Measurements from ENCODE around the gene ADSS1. TPM values are rescaled to one million over a fixed set of nuclear protein-coding genes. Genes with fewer than 3 reads are reported as not detected.

Gene ADSS1
- polyA plus RNA-seq, 1 of the 3 experiments (the other 2 are of a cell fraction) = 14.3 TPM

GRCh38 chr14:104680056-104680805, 43.8 kb upstream of the ADSS1 start:
- DNase-seq = no peak
- no peaks in the 10 kb centered on the region for H3K9me2 ChIP-seq
- ChIA-PET CTCF (interaction anchor here (1.1 to 2.4 kb wide), 7 partner anchors 11 to 88 kb away, joined by 3 to 7 read pairs (median 3); partner anchors contain the start of gene SIVA1), POLR2A (no interaction called here)
- no peak overlapping the region for H2AFZ ChIP-seq (ENCODE audit: low read depth)
- no peaks in the 10 kb centered on the region for H4K20me1 ChIP-seq (ENCODE audit: insufficient read depth)
- no peaks in the 10 kb centered on the region for H3K27me3 ChIP-seq (ENCODE audit: insufficient read depth)
- peaks cover 3% of the 10 kb centered on the region; the same call in 1 of the 2 replicates for H3K79me2 ChIP-seq (ENCODE audit: insufficient read depth)
- 26% methylated on average over 14 of the region's 21 CpGs for WGBS (ENCODE audit: low lambda C conversion rate)
- peak overlapping the region; percentile 73 to 97 for H3K27ac ChIP-seq (ENCODE audit: low read depth in 2 of 2, low read length in 1 of 2)
- H3K4me2 ChIP-seq = peak overlapping the region; percentile 84
- peak overlapping the region in 1 of 2 experiments; percentile 36; a peak in 2 of 4 replicates for H3K4me3 ChIP-seq (ENCODE audit: low read depth in 2 of 2, low read length in 1 of 2)
- H3K9me3 ChIP-seq = no peaks in the 10 kb centered on the region
- peaks cover 26 to 31% of the 10 kb centered on the region in 2 experiments; a peak in 3 of 4 replicates for H3K4me1 ChIP-seq (ENCODE audit: control insufficient read depth in 1 of 2, insufficient read depth in 2 of 2, low read depth in 1 of 2, low read length in 1 of 2)
- H3K9ac ChIP-seq = peak overlapping the region; percentile 81
- no peaks in the 10 kb centered on the region for H3K36me3 ChIP-seq (replicated peaks in 1 of 2; ENCODE audit: control insufficient read depth in 1 of 2, insufficient read depth in 2 of 2, low read length in 1 of 2)
- TF ChIP-seq IRF3 (IDR thresholded peaks at IDR 0.05; ENCODE audit: low read depth, low read length) (no peak), JUND (IDR thresholded peaks at IDR 0.05) (peak; percentile 76; the same call in 1 of the 2 replicates), FOSL2 (IDR thresholded peaks at IDR 0.05; ENCODE audit: borderline replicate concordance, low read depth) (peak; percentile 93), RCOR1 (IDR thresholded peaks at IDR 0.05; ENCODE audit: low read length) (no peak)
- peaks cover 7% of the 10 kb centered on the region for H3F3A ChIP-seq (replicated peaks; ENCODE audit: insufficient read depth)

GRCh38 chr14:104680806-104681688, 43.0 kb upstream of the ADSS1 start:
- CTCF ChIA-PET = interaction anchor here (0.9 to 2.4 kb wide), 10 partner anchors 10 to 409 kb away, joined by 3 to 7 read pairs (median 3); no protein-coding TSS in a partner anchor
- peaks cover 26 to 31% of the 10 kb centered on the region in 2 experiments; a peak in 3 of 4 replicates for H3K4me1 ChIP-seq (ENCODE audit: control insufficient read depth in 1 of 2, insufficient read depth in 2 of 2, low read depth in 1 of 2, low read length in 1 of 2)

More at GRCh38 chr14:104680806-104681688, 43.0 kb upstream of the ADSS1 start:
- Histone ChIP-seq H3K9me3 (no peaks in the 10 kb centered on the region), H3F3A (replicated peaks; ENCODE audit: insufficient read depth) (peaks cover 7% of the 10 kb centered on the region), H3K36me3 (replicated peaks in 1 of 2; ENCODE audit: control insufficient read depth in 1 of 2, insufficient read depth in 2 of 2, low read length in 1 of 2) (no peaks in the 10 kb centered on the region), H2AFZ (ENCODE audit: low read depth) (peak overlapping the region; percentile 49), H3K9ac (peak overlapping the region; percentile 81), H3K79me2 (ENCODE audit: insufficient read depth) (peaks cover 3% of the 10 kb centered on the region; the same call in 1 of the 2 replicates), H3K27ac (ENCODE audit: low read depth in 2 of 2, low read length in 1 of 2) (peak overlapping the region; percentile 73 to 97), H3K4me2 (peak overlapping the region; percentile 84), H3K27me3 (ENCODE audit: insufficient read depth) (no peaks in the 10 kb centered on the region), H3K9me2 (no peaks in the 10 kb centered on the region), H4K20me1 (ENCODE audit: insufficient read depth) (no peaks in the 10 kb centered on the region), H3K4me3 (ENCODE audit: low read depth in 2 of 2, low read length in 1 of 2) (peak overlapping the region in 1 of 2 experiments; percentile 36; a peak in 2 of 4 replicates)
- WGBS (ENCODE audit: low lambda C conversion rate) = 38% methylated on average over 22 of the region's 26 CpGs
- DNase-seq = no peak
- POLR2A ChIA-PET = no interaction called here
- TF ChIP-seq CTCF (IDR thresholded peaks at IDR 0.05) (peak; percentile 30; the same call in 1 of the 2 replicates), FOSL2 (IDR thresholded peaks at IDR 0.05; ENCODE audit: borderline replicate concordance, low read depth) (peak; percentile 50; the same call in 1 of the 2 replicates), RXRA (IDR thresholded peaks at IDR 0.05; ENCODE audit: borderline replicate concordance, low read depth) (no peak), TCF12 (IDR thresholded peaks at IDR 0.05) (0 out of 2 replicates have a peak, but pooled peaks have one; percentile 44), EZH2phosphoT487 (IDR thresholded peaks at IDR 0.05; ENCODE audit: borderline replicate concordance, low read depth) (no peak), POLR2AphosphoS5 (IDR thresholded peaks at IDR 0.05; ENCODE audit: low read depth, low read length) (no peak)
- TF ChIP-seq, protein P1, sequence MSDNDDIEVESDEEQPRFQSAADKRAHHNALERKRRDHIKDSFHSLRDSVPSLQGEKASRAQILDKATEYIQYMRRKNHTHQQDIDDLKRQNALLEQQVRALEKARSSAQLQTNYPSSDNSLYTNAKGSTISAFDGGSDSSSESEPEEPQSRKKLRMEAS (IDR thresholded peaks at IDR 0.05; ENCODE audit: low read depth) = peak; percentile 89

Data from SK-N-SH (cell line).